HG03025 (cell line): Measurements from ENCODE around the gene OR13A1.
A peak's percentile ranks its signal among the peaks of the same experiment; 100 is the strongest.
"Not testable (repeated sequence)": the region's sequence is repeated elsewhere in the genome, so short reads cannot be mapped to it uniquely, and the experiment has no call there.

Experiments used
- ATAC-seq: cut with Tn5 transposase; IDR thresholded peaks from one replicate; pipeline ENCODE4 v1.9.1; 2021; ENCODE audit warnings: mild to moderate bottlenecking, moderate library complexity; ENCODE audit not compliant: unreplicated experiment, low FRiP score

The OR13A1 gene, protein sequence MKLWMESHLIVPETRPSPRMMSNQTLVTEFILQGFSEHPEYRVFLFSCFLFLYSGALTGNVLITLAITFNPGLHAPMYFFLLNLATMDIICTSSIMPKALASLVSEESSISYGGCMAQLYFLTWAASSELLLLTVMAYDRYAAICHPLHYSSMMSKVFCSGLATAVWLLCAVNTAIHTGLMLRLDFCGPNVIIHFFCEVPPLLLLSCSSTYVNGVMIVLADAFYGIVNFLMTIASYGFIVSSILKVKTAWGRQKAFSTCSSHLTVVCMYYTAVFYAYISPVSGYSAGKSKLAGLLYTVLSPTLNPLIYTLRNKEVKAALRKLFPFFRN

DNA sequence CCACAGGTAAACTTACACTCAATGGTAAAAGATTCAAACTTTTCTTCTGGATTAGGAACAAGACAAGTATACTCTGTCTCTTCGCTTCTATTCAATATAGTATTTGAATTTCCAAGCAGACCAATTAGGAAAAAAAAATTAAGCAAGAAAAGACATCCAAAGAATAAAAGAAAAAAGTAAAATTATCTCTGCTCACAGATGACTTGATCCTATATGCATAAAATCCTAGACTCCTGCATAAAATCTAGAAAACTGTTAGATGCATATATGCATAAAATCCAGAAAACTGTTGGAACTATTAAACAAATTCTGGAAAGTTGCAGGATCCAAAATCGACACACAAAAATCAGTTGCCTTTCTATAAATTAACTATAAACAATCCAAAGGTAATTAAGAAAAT lies at the start of gene OR13A1:
Gene OR13A1 (minus strand): TSS at position 101 of the 400 bp plus-strand sequence. CDS start 11,186 bp downstream, outside the sequence.
- no peak for ATAC-seq

GRCh38 chr10:45361983-45362799 lies 46.8 kb upstream of the OR13A1 start:
- not testable (repeated sequence) for ATAC-seq

GRCh38 chr10:45358961-45359360 lies 43.6 kb upstream of the OR13A1 start:
- not testable (repeated sequence) for ATAC-seq

- ATAC-seq: no peak
These were observed 40.1 kb upstream of the OR13A1 start for GRCh38 chr10:45355494-45355893.

GRCh38 chr10:45354261-45354660 lies 38.9 kb upstream of the OR13A1 start:
- no peak for ATAC-seq

- ATAC-seq: peak; percentile 30
These were observed 37.8 kb upstream of the OR13A1 start for GRCh38 chr10:45353186-45353585.

- not testable (repeated sequence) for ATAC-seq
These were observed 32.9 kb upstream of the OR13A1 start for GRCh38 chr10:45348196-45348765.

GRCh38 chr10:45347464-45347863 lies 32.1 kb upstream of the OR13A1 start:
- not testable (repeated sequence) for ATAC-seq

DNA sequence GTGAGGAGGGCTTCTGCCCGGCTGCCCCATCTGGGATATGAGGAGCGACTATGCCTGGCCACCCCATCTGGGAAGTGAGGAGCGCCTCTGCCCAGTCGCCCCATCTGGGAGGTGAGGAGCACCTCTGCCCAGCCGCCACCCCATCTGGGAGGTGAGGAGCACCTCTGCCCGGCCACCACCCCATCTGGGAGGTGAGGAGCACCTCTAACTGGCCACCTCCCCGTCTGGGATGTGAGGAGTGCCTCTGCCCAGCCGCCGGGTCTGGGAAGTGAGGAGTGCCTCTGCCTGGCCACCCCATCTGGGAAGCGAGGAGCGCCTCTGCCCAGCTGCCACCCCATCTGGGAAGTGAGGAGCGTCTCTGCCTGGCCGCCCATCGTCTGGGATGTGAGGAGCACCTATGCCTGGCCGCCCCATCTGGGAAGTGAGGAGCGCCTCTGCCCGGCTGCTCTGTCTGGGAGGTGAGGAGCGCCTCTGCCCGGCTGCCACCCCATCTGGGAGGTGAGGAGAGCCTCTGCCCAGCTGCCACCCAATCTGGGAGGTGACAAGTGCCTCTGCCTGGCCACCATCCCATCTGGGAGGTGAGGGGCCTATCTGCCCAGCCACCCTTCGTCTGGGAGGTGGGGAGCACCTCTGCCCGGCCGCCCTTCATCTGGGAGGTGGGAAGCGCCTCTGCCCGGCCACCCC lies 31.4 kb upstream of the OR13A1 start:
- ATAC-seq: not testable (repeated sequence)

DNA sequence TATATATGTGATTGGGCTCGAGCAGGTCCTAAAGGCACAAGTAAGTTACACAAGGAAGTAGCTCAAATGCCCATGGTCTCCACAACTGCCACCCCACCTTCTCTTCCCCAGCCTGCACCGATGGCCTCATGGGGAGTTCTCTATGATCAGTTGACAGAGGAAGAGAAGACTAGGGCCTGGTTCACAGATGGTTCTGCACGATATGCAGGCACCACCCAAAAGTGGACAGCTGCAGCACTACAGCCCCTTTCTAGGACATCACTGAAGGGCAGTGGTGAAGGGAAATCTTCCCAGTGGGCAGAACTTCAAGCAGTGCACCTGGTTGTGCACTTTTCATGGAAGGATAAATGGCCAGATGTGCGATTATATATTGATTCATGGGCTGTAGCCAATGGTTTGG lies 25.0 kb upstream of the OR13A1 start:
- not testable (repeated sequence) for ATAC-seq

DNA sequence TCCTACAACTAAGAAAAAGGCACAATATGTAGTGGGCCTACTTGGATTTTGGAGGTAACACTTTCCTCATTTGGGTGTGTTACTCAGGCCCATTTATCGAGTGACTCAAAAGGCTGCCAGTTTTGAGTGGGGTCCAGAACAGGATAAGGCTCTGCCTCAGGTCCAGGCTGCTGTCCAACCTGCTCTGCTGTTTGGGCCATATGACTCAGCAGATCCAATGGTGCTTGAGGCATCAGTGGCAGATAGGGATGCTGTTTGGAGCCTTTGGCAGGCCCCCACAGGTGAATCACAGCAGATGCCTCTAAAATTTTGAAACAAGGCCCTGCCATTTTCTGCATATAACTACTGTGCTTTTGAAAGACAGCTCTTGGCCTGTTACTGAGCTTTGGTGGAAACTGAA lies 24.5 kb upstream of the OR13A1 start:
- no peak for ATAC-seq

DNA sequence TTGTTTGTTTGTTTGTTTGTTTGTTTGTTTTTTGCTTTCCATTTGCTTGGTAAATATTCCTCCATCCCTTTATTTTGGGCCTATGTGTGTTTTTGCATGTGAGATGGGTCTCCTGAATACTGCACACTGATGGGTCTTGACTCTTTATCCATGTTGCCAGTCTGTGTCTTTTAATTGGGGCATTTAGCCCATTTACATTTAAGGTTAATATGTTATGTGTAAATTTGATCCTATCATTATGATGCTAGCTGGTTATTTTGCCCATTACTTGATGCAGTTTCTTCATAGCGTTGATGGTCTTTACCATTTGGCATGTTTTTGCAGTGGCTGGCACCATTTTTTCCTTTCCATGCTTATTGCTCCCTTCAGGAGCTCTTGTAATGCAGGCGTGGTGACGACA lies 16.4 kb upstream of the OR13A1 start:
- ATAC-seq: not testable (repeated sequence)

DNA sequence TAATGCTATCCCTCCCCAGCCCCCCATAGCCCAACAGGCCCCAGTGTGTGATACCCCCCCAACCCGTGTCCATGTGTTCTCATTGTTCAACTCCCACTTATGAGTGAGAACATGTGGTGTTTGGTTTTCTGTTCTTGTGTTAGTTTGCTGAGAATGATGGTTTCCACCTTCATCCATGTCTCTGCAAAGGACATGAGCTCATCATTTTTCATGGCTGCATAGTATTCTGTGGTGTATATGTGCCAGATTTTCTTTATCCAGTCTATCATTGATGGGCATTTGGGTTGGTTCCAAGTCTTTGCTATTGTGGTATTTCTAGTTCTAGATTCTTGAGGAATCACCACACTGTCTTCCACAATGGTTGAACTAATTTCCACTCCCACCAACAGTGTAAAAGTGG lies 11.5 kb upstream of the OR13A1 start:
- ATAC-seq: not testable (repeated sequence)

DNA sequence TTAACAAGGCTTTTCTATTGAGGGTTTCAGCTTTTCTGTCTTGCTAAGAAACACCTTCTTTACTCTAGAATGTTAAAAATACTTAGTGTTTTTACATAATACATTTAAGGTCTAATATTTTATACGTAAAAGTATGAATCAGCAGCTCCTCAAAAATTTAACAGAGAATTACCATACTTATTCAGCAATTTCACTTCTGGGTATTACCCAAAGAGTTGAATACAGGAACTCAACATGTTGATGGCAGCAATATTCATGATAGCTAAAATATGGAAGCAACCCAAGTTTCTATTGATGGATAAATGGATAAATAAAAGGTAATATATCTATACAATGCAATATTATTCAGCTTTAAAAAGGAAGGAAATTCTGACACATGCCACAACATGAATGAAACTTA lies 9.7 kb upstream of the OR13A1 start:
- ATAC-seq: no peak

DNA sequence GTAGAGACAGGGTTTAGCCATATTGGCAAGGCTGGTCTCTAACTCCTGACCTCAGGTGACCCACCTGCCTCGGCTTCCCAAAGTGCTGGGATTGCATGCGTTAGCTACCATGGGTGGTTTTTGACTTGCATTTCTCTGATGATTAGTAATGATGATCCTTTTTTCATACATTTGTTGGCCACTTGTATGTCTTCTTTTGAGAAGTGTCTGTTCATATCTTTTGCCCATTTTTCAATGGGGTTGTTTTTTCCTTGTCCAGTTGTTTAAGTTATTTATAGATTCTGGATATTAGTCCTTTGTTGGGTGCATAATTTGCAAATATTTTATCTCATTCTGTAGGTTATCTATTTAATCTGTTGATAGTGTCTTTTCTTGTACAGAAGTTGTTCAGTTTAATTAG lies 4.3 kb upstream of the OR13A1 start:
- ATAC-seq: no peak

GRCh38 chr10:45313264-45313873 lies 2.0 kb downstream of the OR13A1 start:
- ATAC-seq: no peak

- no peak for ATAC-seq
These were observed 6.7 kb downstream of the OR13A1 start for GRCh38 chr10:45308707-45309106.

- ATAC-seq: no peak
These were observed 12.8 kb downstream of the OR13A1 start for GRCh38 chr10:45302573-45302972.

DNA sequence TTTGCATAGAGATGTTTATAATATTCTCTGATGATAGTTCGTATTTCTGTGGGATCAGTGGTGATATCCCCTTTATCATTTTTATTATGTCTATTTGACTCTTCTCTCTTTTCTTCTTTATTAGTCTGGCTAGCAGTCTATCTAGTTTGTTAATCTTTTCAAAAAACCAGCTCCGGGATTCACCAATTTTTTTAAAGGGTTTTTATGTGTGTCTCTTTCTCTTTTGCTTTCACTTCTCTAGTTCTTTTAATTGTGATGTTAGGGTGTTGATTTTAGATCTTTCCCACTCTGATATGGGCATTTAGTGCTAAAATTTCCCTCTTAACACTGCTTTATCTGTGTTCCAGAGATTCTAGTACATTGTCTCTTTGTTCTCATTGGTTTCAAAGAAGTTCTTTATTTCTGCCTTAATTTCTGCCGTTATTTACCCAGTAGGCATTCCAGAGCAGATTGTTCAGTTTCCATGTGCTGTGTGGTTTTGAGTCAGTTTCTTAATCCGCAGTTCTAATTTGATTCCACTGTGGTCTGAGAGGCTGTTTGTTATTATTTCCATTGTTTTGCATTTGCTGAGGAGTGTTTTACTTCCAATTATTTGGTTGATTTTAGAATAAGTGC lies 17.0 kb downstream of the OR13A1 start:
- not testable (repeated sequence) for ATAC-seq

DNA sequence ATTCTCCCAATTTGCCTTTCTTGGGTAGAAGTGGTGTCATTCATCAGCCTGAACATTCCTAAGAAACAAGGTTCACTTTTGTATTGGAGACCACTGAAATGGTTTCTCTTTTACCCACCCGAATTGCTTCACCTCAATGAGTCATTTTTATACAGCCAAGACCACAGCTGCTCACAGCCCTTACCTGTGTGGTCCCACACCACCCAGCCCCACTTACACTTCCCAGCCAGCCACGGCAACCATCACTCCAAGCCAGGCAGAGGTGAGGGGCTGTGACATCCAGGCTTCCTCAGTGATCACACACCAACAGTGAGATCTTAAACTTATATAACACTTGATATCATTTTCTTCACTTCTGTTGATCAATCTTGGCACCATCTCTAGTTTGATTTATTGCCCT lies 20.7 kb downstream of the OR13A1 start:
- ATAC-seq: no peak
